Hematopoietic multipotent progenitor cell treated with erythropoietin and hydrocortisone succinate and interleukin-3 and kit ligand, for 15 days (in vitro differentiated cells): ENCODE measurements around the gene RPL36.
"Not testable (repeated sequence)": the region's sequence is repeated elsewhere in the genome, so short reads cannot be mapped to it uniquely, and the experiment has no call there.

Experiments
- DNase-seq: peaks from one replicate; pipeline ENCODE4 v3.0.0-alpha.2; 2015; ENCODE audit warnings: low spot score

The RPL36 gene

DNA sequence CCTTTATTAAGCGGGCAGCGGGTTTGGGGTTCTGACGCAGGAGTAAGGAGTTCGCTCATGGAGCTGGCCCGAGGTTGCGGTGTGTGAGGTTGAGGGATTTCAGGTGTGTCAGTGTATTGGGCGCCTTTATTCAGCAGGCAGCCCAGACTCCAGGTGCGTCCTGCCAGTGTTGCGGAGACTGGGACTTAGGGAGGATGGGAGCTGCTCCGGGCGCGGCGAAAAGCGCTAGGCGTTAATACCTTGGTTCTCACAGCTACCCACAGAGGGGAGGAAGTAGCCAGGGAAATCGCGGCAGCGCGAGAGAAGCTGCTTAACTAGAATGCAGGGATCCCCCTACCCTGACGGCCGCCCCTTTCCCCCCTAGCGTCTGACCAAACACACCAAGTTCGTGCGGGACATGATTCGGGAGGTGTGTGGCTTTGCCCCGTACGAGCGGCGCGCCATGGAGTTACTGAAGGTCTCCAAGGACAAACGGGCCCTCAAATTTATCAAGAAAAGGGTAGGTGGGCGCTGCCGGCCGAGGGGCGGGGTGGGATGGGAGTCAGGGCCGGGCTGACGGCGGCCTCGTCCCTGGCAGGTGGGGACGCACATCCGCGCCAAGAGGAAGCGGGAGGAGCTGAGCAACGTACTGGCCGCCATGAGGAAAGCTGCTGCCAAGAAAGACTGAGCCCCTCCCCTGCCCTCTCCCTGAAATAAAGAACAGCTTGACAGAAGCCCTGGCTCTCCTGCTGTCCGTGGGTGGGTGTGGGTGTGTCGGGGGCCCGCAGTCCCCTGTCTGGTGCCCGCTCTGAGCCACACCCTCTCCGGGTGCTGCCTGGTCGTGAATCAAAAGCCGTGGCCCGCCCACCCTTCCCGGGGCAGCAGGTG lies 1.1 kb downstream of the RPL36 start:
- peak; percentile 34 for DNase-seq

- no peak for DNase-seq
These were observed 2.0 kb downstream of the RPL36 start for GRCh38 chr19:5691822-5692722.

- no peak for DNase-seq
These were observed 2.7 kb downstream of the RPL36 start for GRCh38 chr19:5692723-5693194.

GRCh38 chr19:5693195-5694166 lies 3.4 kb downstream of the RPL36 start:
- no peak for DNase-seq

- no peak for DNase-seq
These were observed 4.3 kb downstream of the RPL36 start for GRCh38 chr19:5694167-5694955.

GRCh38 chr19:5694956-5695648 lies 5.0 kb downstream of the RPL36 start:
- DNase-seq, result no peak

DNA sequence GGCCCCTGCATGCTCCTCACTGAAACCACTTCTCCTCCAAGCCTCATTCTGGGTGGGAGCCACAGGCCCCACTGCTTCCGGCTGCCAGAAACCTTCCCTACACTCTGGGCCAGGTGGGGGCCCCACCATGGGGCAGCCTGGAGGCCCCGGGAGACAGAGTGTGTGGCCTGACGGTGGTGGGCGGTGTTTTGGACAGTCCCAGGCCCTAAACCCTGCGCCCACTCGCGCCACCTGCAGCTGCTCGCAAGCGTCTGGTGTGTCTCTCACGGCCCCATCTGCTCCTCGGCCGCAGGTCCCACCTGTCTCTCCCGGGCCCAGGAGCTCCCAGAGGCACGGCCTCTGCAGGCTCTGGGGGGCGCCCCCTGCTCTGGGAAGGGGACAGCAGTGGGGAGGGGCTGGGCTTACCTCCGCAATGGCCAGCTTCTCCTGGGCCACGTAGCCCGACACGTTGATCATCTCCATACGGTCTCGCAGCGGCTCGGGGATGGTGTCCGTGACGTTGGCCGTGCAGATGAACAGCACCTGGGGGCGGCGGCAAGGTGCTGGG lies 5.6 kb downstream of the RPL36 start:
- no peak for DNase-seq

GRCh38 chr19:5696196-5697021 lies 6.3 kb downstream of the RPL36 start:
- DNase-seq, result no peak

DNA sequence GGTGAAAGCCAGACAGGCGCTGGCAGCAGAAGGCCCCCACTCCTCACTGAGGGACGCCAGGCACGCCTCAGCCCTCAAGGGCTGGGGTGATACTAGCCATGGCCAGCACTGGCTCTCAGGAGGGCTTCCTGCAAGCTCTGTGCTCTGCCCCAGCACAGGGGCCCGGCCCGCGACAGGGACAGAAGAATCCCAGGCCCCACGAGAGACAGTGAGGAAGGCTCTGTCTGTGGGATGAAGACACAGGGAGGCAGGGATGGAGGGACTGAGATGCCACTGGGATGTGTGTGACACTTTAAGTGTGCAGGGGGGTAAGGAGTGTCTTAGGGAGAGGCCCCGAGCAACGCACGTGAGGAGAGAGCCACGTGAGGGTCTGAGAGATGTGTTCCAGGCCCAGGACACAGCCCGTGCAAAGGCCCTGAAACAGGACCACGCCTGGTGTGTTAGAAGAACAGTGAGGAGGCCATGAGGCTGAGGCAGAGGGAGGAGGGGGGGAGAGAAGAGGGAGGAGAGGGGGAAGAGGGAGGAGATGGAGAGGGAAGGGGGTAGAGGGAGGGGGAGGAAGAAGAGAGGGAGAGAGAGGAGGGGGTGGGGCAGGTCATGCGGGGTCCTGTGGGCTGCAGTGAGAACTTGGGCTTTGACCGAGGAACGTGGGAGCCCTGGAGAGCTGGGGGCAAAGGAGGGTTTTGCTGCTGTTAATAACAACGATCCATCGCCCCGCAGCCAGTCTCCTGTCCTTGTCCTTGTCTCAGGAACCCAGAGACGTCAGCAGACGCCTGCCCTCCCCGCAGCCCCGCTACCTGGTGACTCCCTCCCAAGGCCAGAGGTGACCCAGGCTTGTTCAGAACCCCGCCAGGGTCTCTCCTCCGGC lies 7.2 kb downstream of the RPL36 start:
- no peak for DNase-seq

DNA sequence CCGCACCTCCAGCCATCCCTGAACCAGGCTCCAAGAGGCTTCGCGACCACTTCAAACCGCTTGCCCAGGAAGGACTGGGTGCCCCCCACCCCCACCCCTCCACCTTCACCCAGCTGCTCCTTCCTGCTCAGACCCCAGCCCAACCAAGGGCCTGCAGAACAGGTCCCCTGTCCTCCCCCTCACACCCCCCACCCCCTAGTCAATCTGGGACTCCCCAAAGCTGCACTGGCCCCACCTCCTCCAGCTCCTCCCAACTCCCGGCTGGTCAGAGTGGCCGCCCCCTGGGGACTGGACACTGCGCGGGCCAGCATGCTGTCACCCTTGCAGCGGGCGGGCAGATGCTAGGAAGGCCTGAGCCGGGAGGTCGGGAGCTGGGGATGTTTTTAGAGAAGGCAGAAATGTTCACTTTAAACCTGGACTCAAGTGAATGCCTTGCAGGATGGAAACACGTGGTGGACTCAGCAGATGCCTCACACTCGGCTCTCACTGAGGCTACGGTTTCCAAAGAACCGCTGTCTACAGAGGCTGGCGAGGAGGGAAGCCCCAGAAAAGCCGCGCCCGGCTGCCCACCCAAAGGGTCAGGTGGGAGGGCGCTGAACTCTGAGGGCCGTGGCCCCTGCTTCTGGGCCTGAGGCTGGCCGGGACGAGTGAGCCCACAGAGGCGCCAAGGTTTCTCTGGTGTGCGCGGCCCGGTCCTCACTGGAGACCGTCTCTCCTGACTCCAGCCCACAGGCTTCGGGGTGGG lies 8.0 kb downstream of the RPL36 start:
- DNase-seq, result no peak

- DNase-seq, result no peak
These were observed 8.7 kb downstream of the RPL36 start for GRCh38 chr19:5698635-5699422.

GRCh38 chr19:5700455-5701092 lies 10.5 kb downstream of the RPL36 start:
- no peak for DNase-seq

DNA sequence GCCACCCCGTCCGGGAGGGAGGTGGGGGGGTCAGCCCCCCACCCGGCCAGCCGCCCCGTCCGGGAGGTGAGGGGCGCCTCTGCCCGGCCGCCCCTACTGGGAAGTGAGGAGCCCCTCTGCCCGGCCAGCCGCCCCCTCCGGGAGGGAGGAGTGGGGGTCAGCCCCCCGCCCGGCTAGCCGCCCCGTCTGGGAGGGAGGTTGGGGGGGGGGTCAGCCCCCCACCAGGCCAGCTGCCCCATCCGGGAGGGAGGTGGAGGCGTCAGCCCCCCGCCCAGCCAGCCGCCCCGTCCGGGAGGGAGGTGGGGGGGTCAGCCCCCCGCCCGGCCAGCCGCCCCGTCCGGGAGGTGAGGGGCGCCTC lies 11.9 kb downstream of the RPL36 start:
- not testable (repeated sequence) for DNase-seq

DNA sequence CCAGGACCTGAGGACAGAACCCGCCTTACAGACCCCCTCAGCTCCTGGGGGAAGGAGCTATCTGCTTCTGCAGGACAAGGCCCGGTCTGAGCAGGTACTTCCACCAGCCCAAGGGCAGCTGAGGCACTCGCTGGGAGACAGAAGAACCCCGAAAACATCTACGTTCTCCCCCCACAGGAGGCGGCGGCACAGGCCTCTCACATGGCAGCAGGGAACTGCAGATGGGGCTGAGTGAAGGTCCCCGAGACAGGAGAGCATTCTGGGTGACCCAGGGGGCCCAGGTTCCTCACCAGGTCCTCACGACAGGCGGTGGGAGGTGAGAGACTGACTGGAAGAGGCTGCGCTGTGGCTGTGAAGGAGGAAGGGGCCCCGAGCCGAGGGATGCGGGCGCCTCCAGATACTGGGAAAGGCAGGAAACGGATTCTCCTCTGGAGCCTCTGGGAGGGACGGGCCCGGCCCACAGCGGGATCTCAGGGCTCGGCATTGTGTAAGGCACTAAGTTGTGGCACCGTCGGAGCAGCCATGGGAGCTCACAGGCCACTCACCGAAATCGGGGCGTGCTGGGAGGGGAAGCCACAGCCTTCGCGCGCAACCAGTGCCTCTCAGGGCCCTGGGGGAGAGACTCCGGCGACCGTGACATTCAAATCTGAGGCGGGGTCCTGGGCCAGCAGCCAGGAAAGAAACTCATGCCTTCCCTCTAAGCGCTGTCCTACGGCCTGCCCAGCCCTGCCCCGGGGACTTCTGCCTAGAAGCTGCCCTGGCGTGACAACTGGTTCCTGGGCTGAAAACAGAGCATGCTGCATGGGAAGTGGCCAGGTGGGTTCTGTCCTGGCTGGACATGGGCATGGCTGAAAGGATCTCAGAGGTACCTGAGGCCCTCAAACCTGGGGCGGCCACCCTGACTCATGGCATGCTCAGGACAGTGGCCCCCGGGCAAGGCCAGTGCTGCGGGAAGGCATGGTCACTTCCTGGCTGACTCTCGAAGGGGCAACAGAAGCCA lies 14.0 kb downstream of the RPL36 start:
- DNase-seq, result no peak

DNA sequence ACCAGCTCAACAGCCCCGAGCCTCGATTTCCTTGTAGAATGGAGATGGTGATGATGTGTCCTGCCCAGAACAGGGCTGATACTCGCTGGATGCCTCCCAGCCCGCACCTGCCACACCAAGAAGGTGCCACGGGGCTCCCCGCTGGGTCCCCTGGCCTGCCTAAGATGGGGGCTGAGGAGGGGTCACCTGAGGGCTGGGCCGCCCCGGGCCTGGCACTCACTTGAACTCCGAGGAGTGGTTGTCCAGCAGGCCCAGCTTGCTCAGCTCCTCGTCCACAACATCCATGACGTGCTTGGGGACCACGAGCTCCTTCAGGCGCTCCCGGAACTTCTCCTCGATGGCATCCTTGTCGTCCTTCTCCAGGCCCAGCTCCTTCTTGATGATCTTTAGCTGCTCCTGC lies 15.5 kb downstream of the RPL36 start:
- DNase-seq, result no peak
